Measurements from ENCODE around the gene ABHD1. TPM values are rescaled to one million over a fixed set of nuclear protein-coding genes. Genes with fewer than 3 reads are reported as not detected.

The ABHD1 gene
- total and polyA plus RNA-seq, 8 donors: 0.69 to 1.3 (median 1.0) TPM; not detected in 2

DNA sequence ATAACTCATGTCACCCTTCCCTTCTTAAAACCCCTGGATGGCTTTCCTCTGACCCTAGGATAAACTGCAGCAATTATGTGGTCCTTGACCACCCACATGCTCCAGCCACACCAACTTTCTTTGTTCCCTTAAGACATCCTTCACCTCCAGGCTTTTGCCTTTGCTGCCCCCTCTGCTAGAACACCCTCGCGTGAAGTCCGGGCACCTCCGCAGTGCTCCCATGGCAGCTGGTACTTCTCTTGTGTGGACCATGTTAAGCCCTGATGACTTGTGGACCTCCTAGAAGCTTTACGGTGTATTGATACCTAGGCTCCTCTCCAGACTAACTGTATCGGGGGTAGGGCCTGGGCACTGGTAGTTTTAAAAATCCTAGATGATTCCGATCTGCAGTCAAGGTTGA lies 824 bp upstream of the ABHD1 start:
- Histone ChIP-seq H3K9me3 (no peaks in the 10 kb centered on the region), H3K36me3 (no peaks in the 10 kb centered on the region), H3K4me3 (peak overlapping the region in 1 of 2 donors; percentile 58), H3K27me3 (peaks cover 9 to 29% of the 10 kb centered on the region in 2 donors), H3K4me1 (peaks cover 5 to 26% of the 10 kb centered on the region in 2 donors), H3K27ac (peak overlapping the region in 1 of 2 donors; percentile 84)
- ATAC-seq (no peak), DNase-seq (no peak)
- TF ChIP-seq, protein P1, sequence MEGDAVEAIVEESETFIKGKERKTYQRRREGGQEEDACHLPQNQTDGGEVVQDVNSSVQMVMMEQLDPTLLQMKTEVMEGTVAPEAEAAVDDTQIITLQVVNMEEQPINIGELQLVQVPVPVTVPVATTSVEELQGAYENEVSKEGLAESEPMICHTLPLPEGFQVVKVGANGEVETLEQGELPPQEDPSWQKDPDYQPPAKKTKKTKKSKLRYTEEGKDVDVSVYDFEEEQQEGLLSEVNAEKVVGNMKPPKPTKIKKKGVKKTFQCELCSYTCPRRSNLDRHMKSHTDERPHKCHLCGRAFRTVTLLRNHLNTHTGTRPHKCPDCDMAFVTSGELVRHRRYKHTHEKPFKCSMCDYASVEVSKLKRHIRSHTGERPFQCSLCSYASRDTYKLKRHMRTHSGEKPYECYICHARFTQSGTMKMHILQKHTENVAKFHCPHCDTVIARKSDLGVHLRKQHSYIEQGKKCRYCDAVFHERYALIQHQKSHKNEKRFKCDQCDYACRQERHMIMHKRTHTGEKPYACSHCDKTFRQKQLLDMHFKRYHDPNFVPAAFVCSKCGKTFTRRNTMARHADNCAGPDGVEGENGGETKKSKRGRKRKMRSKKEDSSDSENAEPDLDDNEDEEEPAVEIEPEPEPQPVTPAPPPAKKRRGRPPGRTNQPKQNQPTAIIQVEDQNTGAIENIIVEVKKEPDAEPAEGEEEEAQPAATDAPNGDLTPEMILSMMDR (IDR thresholded peaks at IDR 0.05): no peak
- intact Hi-C loops (cut with DNase I): no loop called here

DNA sequence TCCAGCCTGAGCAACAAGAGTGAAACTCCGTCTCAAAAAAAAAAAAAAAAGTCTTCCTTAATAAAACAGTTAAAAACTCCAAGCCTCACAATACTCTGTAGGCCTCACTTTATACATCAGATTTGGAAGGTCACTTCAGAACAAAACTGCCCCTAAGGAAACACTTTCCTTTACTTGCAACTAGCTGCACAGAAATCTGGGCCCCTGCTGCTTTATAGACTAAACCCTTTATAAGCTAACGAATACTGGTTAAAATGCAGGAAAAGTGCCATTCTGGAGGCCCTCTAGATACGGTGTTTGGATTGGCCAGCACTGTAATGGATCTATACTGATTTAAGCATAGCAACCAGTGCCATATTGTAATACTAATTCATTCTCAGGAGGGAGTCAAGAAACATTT lies 1.5 kb downstream of the ABHD1 start:
- peaks cover 0 to 15% of the 10 kb centered on the region in 2 donors for H3K4me1 ChIP-seq
- ATAC-seq: no peak

GRCh38 chr2:27126252-27126710 lies 2.7 kb downstream of the ABHD1 start:
- no peaks in the 10 kb centered on the region for H3K27me3 ChIP-seq
- H3K4me1 ChIP-seq: peaks cover 0 to 15% of the 10 kb centered on the region in 2 donors
- H3K27ac ChIP-seq: no peak overlapping the region
- DNase-seq (no peak), ATAC-seq (no peak)
- H3K36me3 ChIP-seq: peaks cover 0 to 20% of the 10 kb centered on the region in 2 donors
- no peaks in the 10 kb centered on the region for H3K9me3 ChIP-seq
- no peak overlapping the region for H3K4me3 ChIP-seq
- intact Hi-C loops (cut with DNase I): no loop called here
- TF ChIP-seq, protein P1 (IDR thresholded peaks at IDR 0.05): no peak

More for the DNA sequence above, 1.5 kb downstream of the ABHD1 start:
- no peak for DNase-seq
- TF ChIP-seq, protein P1 (IDR thresholded peaks at IDR 0.05): no peak
- Histone ChIP-seq H3K36me3 (peaks cover 0 to 9% of the 10 kb centered on the region in 2 donors), H3K27me3 (peaks cover 0 to 6% of the 10 kb centered on the region in 2 donors), H3K9me3 (no peaks in the 10 kb centered on the region), H3K27ac (no peak overlapping the region), H3K4me3 (no peak overlapping the region)
- intact Hi-C loops (cut with DNase I): no loop called here

- Histone ChIP-seq H3K36me3 (peaks cover 0 to 35% of the 10 kb centered on the region in 2 donors), H3K27ac (no peak overlapping the region), H3K9me3 (no peaks in the 10 kb centered on the region), H3K4me1 (peaks cover 3 to 14% of the 10 kb centered on the region in 2 donors), H3K4me3 (no peak overlapping the region), H3K27me3 (no peaks in the 10 kb centered on the region)
- DNase-seq (no peak), ATAC-seq (no peak)
- TF ChIP-seq, protein P1 (IDR thresholded peaks at IDR 0.05): no peak
- intact Hi-C loops (cut with DNase I): no loop called here
These were observed 4.5 kb downstream of the ABHD1 start for GRCh38 chr2:27127883-27128667.
